Kidney (tissue), 14 donors: Measurements from ENCODE around the gene VSIG2. TPM values are rescaled to one million over a fixed set of nuclear protein-coding genes. Genes with fewer than 3 reads are reported as not detected.

Experiments used
- DNase-seq, 5 donors: peaks; one replicate each; pipeline ENCODE4 v3.0.0-alpha.2; 2013 to 2020
- FAIRE-seq: peaks from 2 replicates; lab custom pipeline; 2012; peaks lifted over from hg19 to GRCh38; lab: Jason Lieb, UNC
- H3K27ac ChIP-seq, 2 donors: one replicate each; pipeline ENCODE4 v1.7.0; 2013; ENCODE audit warnings: low read depth in 2 of 2, low read length in 2 of 2, inconsistent platforms in 1 of 2
- H3K27me3 ChIP-seq: one replicate; pipeline ENCODE4 v1.7.1; 2013; ENCODE audit warnings: low read length, inconsistent platforms; ENCODE audit not compliant: control insufficient read depth, insufficient read depth
- H3K36me3 ChIP-seq, 3 donors: one replicate each; pipeline versions ENCODE4 v1.7.0 to v1.7.1; 2013; ENCODE audit warnings: low read length in 3 of 3, control low read depth in 1 of 3, inconsistent platforms in 1 of 3; ENCODE audit not compliant: insufficient read depth in 3 of 3, control insufficient read depth in 2 of 3
- H3K4me1 ChIP-seq, 3 donors: one replicate each; pipeline versions ENCODE4 v1.7.0 to v1.7.1; 2013; ENCODE audit warnings: low read length in 3 of 3, inconsistent platforms in 1 of 3, low read depth in 1 of 3; ENCODE audit not compliant: control insufficient read depth in 2 of 3, insufficient read depth in 2 of 3
- H3K4me3 ChIP-seq, 3 donors: one replicate each; pipeline versions ENCODE4 v1.7.0 to v1.8.1; 2013; ENCODE audit warnings: low read length in 3 of 3, control low read depth in 1 of 3, inconsistent platforms in 1 of 3
- H3K9ac ChIP-seq, 3 donors: one replicate each; pipeline versions ENCODE4 v1.7.0 to v1.7.1; 2013; ENCODE audit warnings: low read length in 3 of 3, control low read depth in 1 of 3, inconsistent platforms in 1 of 3
- H3K9me3 ChIP-seq, 3 donors: one replicate each; pipeline versions ENCODE4 v1.7.0 to v1.7.1; 2013; ENCODE audit warnings: low read length in 3 of 3, control low read depth in 1 of 3, inconsistent platforms in 1 of 3; ENCODE audit not compliant: control insufficient read depth in 2 of 3, insufficient read depth in 1 of 3
- CTCF ChIP-seq: IDR thresholded peaks from 3 replicates; pipeline ENCODE4 v1.5.1; 2012; ENCODE audit warnings: mild to moderate bottlenecking, moderate library complexity, borderline replicate concordance; ENCODE audit not compliant: insufficient read depth; ENCODE audit errors: extremely low read depth
- intact Hi-C: fragments of 100-400 bp; cut with DNase I; formaldehyde crosslinking; loops from one replicate; pipeline ENCODE4 v1.11.1; 2022
- polyA plus RNA-seq: library from polyadenylated mRNA; stranded (reverse); fragments of 350-450 nt; fragmentation: Illumina TruSeq; extraction: RNeasy Lipid Tissue Mini Kit (QIAGEN cat#74804); gene quantifications from one replicate; pipeline ENCODE4 v1.2.3, GENCODE V29; 2014; ENCODE audit warnings: low read depth, low replicate concordance; ENCODE audit not compliant: insufficient read depth
- total RNA-seq: library from RNA; stranded (reverse); fragmentation: NEBNext Ultra II Directional; extraction: Animal tissue kit (Norgen Biotek cat#: 25700); gene quantifications from one replicate; pipeline ENCODE4 v1.2.1, GENCODE V29; 2021
- donor health status: control.
- donor health status: control.
- donor health status: control.
- donor health status: control.
- donor health status: control.
- donor health status: DM: yes; HTN: yes; CAD: no.
- donor health status: Normal renal cell carcinoma (clear cell type).

The VSIG2 gene
- total and polyA plus RNA-seq, 2 donors from 2014 or later = 3.9 to 11.7 TPM

GRCh38 chr11:124746621-124747243 lies 5.3 kb downstream of the VSIG2 start:
- DNase-seq = peak; percentile 77 to 93 (median 83)
- no peak for FAIRE-seq
- peak overlapping the region; percentile 52 to 85 (median 63) for H3K4me3 ChIP-seq
- H3K27me3 ChIP-seq = peaks cover 55% of the 10 kb centered on the region
- no peaks in the 10 kb centered on the region for H3K9me3 ChIP-seq
- H3K36me3 ChIP-seq = no peaks in the 10 kb centered on the region
- H3K27ac ChIP-seq = peak overlapping the region; percentile 64 to 76
- peak overlapping the region; percentile 40 to 51 (median 43) for H3K9ac ChIP-seq
- intact Hi-C loops = no loop called here
- peaks cover 0 to 18% (median 0%) of the 10 kb centered on the region in 3 donors for H3K4me1 ChIP-seq
- TF ChIP-seq CTCF = peak; percentile 62

- Histone ChIP-seq H3K4me1 (peaks cover 0 to 18% (median 0%) of the 10 kb centered on the region in 3 donors), H3K9me3 (no peaks in the 10 kb centered on the region), H3K27me3 (peaks cover 55% of the 10 kb centered on the region), H3K27ac (peak overlapping the region; percentile 64 to 76), H3K9ac (peak overlapping the region; percentile 10 to 43 (median 40)), H3K36me3 (no peaks in the 10 kb centered on the region), H3K4me3 (peak overlapping the region; percentile 52 to 85 (median 63))
- FAIRE-seq (no peak), DNase-seq (peak in 4 of 5 donors; percentile 38 to 85 (median 64))
- no peak for TF ChIP-seq CTCF
- intact Hi-C loops = no loop called here
Measured at GRCh38 chr11:124745835-124746620, 6.0 kb downstream of the VSIG2 start.

- Histone ChIP-seq H3K4me3 (peak overlapping the region in 1 of 3 donors; percentile 63), H3K4me1 (peaks cover 0 to 20% (median 2%) of the 10 kb centered on the region in 3 donors), H3K27me3 (peaks cover 56% of the 10 kb centered on the region), H3K27ac (no peak overlapping the region), H3K36me3 (no peaks in the 10 kb centered on the region), H3K9me3 (no peaks in the 10 kb centered on the region), H3K9ac (no peak overlapping the region)
- no peak for TF ChIP-seq CTCF
- DNase-seq (peak in 3 of 5 donors; percentile 14 to 78 (median 52)), FAIRE-seq (no peak)
- intact Hi-C loops = no loop called here
Measured at GRCh38 chr11:124745270-124745834, 6.7 kb downstream of the VSIG2 start.
